HG03064 (cell line): ENCODE measurements around the gene NUDT21.
"Not testable (repeated sequence)": the region's sequence is repeated elsewhere in the genome, so short reads cannot be mapped to it uniquely, and the experiment has no call there.

Source experiments
- ATAC-seq: cut with Tn5 transposase; IDR thresholded peaks from one replicate; pipeline ENCODE4 v1.9.1; 2021; ENCODE audit warnings: low read depth; ENCODE audit not compliant: unreplicated experiment

The NUDT21 gene

DNA sequence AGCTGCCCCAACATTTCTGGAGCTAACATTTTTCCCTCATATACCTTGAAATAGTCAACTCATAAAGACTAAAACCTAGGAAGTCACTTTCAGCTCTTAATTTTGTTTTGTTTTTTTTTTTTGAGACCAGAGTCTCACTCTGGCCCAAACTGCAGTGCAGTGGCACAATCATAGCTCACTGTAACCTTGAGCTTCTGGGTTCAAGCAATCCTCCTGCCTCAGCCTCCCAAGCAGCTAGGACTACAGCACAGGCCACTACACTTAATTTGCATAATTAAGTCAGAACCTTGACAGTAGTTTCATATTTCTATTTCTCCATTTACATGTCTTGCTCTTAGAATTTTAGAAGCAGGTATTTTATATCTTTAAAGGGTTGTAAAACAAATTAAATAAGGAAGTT lies 30.5 kb downstream of the NUDT21 start:
- no peak for ATAC-seq

- ATAC-seq: no peak
Measured at GRCh38 chr16:56419740-56420548, 31.2 kb downstream of the NUDT21 start.

- ATAC-seq: no peak
Measured at GRCh38 chr16:56417138-56417537, 34.0 kb downstream of the NUDT21 start.

DNA sequence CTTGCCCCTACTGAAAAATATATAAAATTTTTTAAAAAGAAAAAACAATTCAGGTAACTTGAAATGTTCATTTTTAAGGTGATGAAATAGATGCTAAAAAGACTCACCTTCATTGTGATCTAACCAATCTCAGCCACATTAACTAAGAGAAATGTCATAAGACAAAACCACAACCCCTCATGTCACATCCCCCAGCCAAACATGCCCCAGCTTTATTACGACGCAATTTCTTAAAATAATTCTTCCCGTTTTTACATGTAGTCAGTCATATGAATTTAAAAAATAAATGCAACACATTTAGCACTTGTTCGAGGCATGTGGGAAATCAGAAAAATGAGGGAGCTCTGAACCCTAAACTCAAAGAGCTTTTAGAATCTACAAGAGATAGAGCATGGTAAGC lies 35.3 kb downstream of the NUDT21 start:
- ATAC-seq: no peak

- ATAC-seq: no peak
Measured at GRCh38 chr16:56414366-56414765, 36.8 kb downstream of the NUDT21 start.

GRCh38 chr16:56413381-56413780 lies 37.8 kb downstream of the NUDT21 start:
- ATAC-seq: no peak

DNA sequence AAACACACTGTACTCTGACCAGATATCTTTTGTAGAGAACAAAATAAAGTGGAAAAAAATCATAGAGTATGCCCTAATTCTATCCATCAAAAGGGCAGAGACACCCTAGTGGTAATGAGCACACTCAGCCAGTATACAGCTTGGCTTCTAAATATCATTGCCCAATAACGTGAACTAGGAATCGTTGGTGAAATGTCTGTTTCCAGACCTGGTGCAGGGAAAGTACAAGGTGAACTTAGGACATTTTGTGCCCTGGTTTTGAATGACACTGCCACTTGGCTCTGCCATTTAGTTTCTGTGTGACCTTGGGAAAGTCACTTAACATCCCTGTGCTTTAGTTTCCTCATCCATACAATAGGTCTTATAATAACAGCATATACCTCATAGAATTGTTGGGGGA lies 39.5 kb downstream of the NUDT21 start:
- no peak for ATAC-seq

DNA sequence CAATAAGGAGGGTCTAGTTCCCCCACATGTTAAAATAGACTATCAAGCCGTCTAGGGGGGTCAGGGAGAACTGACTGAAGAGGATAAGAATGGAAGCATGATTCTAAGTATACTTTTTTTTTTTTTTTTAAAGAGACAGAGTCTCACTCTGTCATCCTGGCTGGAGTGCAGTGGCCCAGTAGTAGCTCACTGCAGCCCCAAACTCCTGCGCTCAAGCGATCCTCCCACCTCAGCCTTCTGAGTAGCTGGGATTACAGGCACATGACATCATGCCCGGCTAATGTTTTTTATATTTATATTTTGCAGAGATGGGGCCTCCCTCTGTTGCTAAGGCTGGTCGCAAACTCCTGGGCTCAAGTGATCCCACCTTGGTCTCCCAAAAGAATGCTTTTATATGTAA lies 40.0 kb downstream of the NUDT21 start:
- ATAC-seq: no peak

GRCh38 chr16:56409195-56409594 lies 41.9 kb downstream of the NUDT21 start:
- no peak for ATAC-seq

- no peak for ATAC-seq
Measured at GRCh38 chr16:56408379-56409098, 42.6 kb downstream of the NUDT21 start.

DNA sequence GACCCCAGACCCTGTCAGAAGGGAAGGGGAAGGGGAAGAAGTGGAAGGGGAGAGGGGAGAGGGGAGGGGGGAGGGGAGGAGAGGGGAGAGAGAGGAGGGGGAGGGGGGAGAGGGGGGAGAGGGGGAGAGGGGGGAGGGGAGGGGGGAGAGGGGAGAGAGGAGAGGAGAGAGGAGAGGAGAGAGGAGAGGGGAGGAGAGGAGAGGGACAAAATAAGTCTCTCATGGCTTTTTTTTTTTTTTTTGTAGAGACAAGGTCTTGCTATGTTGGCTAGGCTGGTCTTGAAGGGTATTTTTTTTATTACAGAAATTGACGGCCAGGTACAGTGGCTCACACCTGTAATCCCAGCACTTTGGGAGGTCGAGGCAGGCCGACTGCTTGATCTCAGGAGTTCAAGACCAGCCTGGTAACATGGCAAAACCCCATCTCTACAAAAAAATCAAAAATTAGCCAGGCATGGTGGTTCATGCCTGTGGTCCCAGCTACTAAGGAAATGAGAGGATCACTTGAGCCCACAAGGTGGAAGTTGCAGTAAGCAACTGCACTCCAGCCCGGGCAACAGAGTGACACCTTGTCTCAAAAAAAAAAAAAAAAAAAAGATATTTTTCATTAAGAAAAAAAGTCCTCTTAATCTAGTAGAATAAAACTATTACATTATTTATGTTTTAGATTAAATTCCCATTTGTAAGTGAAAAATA lies 45.0 kb downstream of the NUDT21 start:
- no peak for ATAC-seq

DNA sequence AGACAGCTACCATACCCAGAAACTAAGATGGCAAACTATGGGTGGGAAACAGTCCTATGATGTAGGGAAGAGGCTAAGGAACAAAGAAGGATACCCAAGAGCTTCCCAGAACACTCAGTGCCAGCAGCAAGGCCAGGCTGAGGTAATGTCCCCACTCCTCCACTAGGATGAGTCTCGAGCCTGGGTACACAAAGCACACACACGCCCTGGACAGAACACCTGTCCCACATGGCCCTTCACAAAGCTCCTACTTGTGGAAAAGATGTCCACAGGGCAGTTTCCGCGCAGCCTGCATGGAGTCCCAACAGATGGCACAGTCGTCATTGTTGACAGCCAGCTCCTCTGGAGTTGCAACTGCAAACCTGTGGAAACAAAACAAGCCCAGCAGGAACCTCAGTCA lies 49.6 kb downstream of the NUDT21 start:
- ATAC-seq: no peak

DNA sequence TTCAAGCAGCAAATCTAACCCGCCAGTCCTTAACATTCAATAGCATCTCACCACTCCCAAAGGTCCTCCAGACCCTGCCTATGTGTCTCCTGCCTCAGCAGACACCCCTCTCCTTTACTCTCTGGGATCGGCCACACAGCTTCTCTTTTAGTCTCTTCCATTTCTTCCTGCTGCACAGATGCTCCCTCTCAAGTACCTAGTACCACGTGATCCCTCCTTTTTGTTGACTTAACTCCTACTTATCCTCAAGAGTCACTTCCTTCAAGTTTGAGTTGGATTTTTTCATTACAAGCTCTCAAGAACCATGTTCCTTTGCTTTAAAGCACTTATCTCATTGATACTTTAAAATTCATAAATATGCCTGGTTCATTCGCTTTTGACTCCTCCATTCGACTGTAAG lies 50.7 kb downstream of the NUDT21 start:
- no peak for ATAC-seq

GRCh38 chr16:56399486-56399885 lies 51.6 kb downstream of the NUDT21 start:
- no peak for ATAC-seq

DNA sequence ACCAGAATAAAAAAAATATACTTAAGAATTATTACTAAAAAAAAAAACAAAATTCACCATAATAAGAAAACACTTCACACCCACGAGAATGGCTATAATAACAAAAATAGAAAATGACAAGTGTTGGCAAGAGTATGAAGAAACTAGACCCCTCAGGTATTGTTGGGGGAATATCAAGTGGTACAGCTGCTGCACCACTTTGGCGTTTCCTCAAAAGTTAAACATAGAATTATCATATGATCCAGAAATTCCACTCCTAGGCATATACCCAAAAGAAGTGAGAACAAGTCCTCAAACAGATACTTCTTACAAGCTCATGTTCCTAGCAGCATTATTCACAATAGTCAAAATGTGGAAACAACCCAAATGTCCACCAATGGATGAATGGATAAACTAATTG lies 52.1 kb downstream of the NUDT21 start:
- ATAC-seq: no peak

GRCh38 chr16:56396724-56397123 lies 54.4 kb downstream of the NUDT21 start:
- not testable (repeated sequence) for ATAC-seq

- no peak for ATAC-seq
Measured at GRCh38 chr16:56389554-56389953, 61.6 kb downstream of the NUDT21 start.

- ATAC-seq: no peak
Measured at GRCh38 chr16:56388209-56388608, 62.9 kb downstream of the NUDT21 start.

GRCh38 chr16:56387396-56387795 lies 63.7 kb downstream of the NUDT21 start:
- no peak for ATAC-seq

- ATAC-seq: no peak
Measured at GRCh38 chr16:56384074-56384721, 66.9 kb downstream of the NUDT21 start.

- ATAC-seq: no peak
Measured at GRCh38 chr16:56382901-56383355, 68.2 kb downstream of the NUDT21 start.
